Kidney (tissue), 14 donors: ENCODE data around the gene FHAD1. TPM values are rescaled to one million over a fixed set of nuclear protein-coding genes. Genes with fewer than 3 reads are reported as not detected.

ENCODE experiments used
- DNase-seq, 5 donors: peaks; one replicate each; pipeline ENCODE4 v3.0.0-alpha.2; 2013 to 2020
- FAIRE-seq: peaks from 2 replicates; lab custom pipeline; 2012; peaks lifted over from hg19 to GRCh38; lab: Jason Lieb, UNC
- H3K27ac ChIP-seq, 2 donors: one replicate each; pipeline ENCODE4 v1.7.0; 2013; ENCODE audit warnings: low read depth in 2 of 2, low read length in 2 of 2, inconsistent platforms in 1 of 2
- H3K27me3 ChIP-seq: one replicate; pipeline ENCODE4 v1.7.1; 2013; ENCODE audit warnings: low read length, inconsistent platforms; ENCODE audit not compliant: control insufficient read depth, insufficient read depth
- H3K36me3 ChIP-seq, 3 donors: one replicate each; pipeline versions ENCODE4 v1.7.0 to v1.7.1; 2013; ENCODE audit warnings: low read length in 3 of 3, control low read depth in 1 of 3, inconsistent platforms in 1 of 3; ENCODE audit not compliant: insufficient read depth in 3 of 3, control insufficient read depth in 2 of 3
- H3K4me1 ChIP-seq, 3 donors: one replicate each; pipeline versions ENCODE4 v1.7.0 to v1.7.1; 2013; ENCODE audit warnings: low read length in 3 of 3, inconsistent platforms in 1 of 3, low read depth in 1 of 3; ENCODE audit not compliant: control insufficient read depth in 2 of 3, insufficient read depth in 2 of 3
- H3K4me3 ChIP-seq, 3 donors: one replicate each; pipeline versions ENCODE4 v1.7.0 to v1.8.1; 2013; ENCODE audit warnings: low read length in 3 of 3, control low read depth in 1 of 3, inconsistent platforms in 1 of 3
- H3K9ac ChIP-seq, 3 donors: one replicate each; pipeline versions ENCODE4 v1.7.0 to v1.7.1; 2013; ENCODE audit warnings: low read length in 3 of 3, control low read depth in 1 of 3, inconsistent platforms in 1 of 3
- H3K9me3 ChIP-seq, 3 donors: one replicate each; pipeline versions ENCODE4 v1.7.0 to v1.7.1; 2013; ENCODE audit warnings: low read length in 3 of 3, control low read depth in 1 of 3, inconsistent platforms in 1 of 3; ENCODE audit not compliant: control insufficient read depth in 2 of 3, insufficient read depth in 1 of 3
- CTCF ChIP-seq: IDR thresholded peaks from 3 replicates; pipeline ENCODE4 v1.5.1; 2012; ENCODE audit warnings: mild to moderate bottlenecking, moderate library complexity, borderline replicate concordance; ENCODE audit not compliant: insufficient read depth; ENCODE audit errors: extremely low read depth
- intact Hi-C: fragments of 100-400 bp; cut with DNase I; formaldehyde crosslinking; loops from one replicate; pipeline ENCODE4 v1.11.1; 2022
- polyA plus RNA-seq: library from polyadenylated mRNA; stranded (reverse); fragments of 350-450 nt; fragmentation: Illumina TruSeq; extraction: RNeasy Lipid Tissue Mini Kit (QIAGEN cat#74804); gene quantifications from one replicate; pipeline ENCODE4 v1.2.3, GENCODE V29; 2014; ENCODE audit warnings: low read depth, low replicate concordance; ENCODE audit not compliant: insufficient read depth
- total RNA-seq: library from RNA; stranded (reverse); fragmentation: NEBNext Ultra II Directional; extraction: Animal tissue kit (Norgen Biotek cat#: 25700); gene quantifications from one replicate; pipeline ENCODE4 v1.2.1, GENCODE V29; 2021
- donor health status: control.
- donor health status: control.
- donor health status: control.
- donor health status: control.
- donor health status: control.
- donor health status: DM: yes; HTN: yes; CAD: no.
- donor health status: Normal renal cell carcinoma (clear cell type).

The FHAD1 gene
- total and polyA plus RNA-seq, 2 donors from 2014 or later: 0.84 to 4.2 TPM

- no peaks in the 10 kb centered on the region for H3K27me3 ChIP-seq
- intact Hi-C loops: loop anchor here (5.0 to 10.0 kb wide), 2 partner anchors 107 to 305 kb away; no protein-coding TSS in a partner anchor
- no peak overlapping the region for H3K4me3 ChIP-seq
- H3K9ac ChIP-seq: no peak overlapping the region
- no peaks in the 10 kb centered on the region for H3K9me3 ChIP-seq
- no peaks in the 10 kb centered on the region for H3K4me1 ChIP-seq
- no peak for TF ChIP-seq CTCF
- H3K36me3 ChIP-seq: peaks cover 0 to 4% (median 0%) of the 10 kb centered on the region in 3 donors
- FAIRE-seq (no peak), DNase-seq (no peak)
- no peak overlapping the region for H3K27ac ChIP-seq
Measured at GRCh38 chr1:15429701-15430149, 182.7 kb downstream of the FHAD1 start.

GRCh38 chr1:15430787-15431570, 184.0 kb downstream of the FHAD1 start:
- Histone ChIP-seq H3K4me1 (no peaks in the 10 kb centered on the region), H3K27me3 (no peaks in the 10 kb centered on the region), H3K27ac (no peak overlapping the region), H3K9ac (no peak overlapping the region), H3K9me3 (no peaks in the 10 kb centered on the region), H3K4me3 (no peak overlapping the region), H3K36me3 (peaks cover 0 to 4% (median 0%) of the 10 kb centered on the region in 3 donors)
- intact Hi-C loops: loop anchor here (5.0 kb wide), 1 partner anchor 109 kb away; no protein-coding TSS in a partner anchor
- TF ChIP-seq CTCF: peak; percentile 96
- FAIRE-seq (no peak), DNase-seq (peak in 4 of 5 donors; percentile 62 to 83 (median 73))

- no peaks in the 10 kb centered on the region for H3K9me3 ChIP-seq
- no peak overlapping the region for H3K27ac ChIP-seq
- H3K4me3 ChIP-seq: no peak overlapping the region
- no peak overlapping the region for H3K9ac ChIP-seq
- no peak for TF ChIP-seq CTCF
- intact Hi-C loops: loop anchor here (5.0 kb wide), 1 partner anchor 109 kb away; no protein-coding TSS in a partner anchor
- FAIRE-seq (no peak), DNase-seq (no peak)
- peaks cover 0 to under 1% (median 0%) of the 10 kb centered on the region in 3 donors for H3K36me3 ChIP-seq
- no peaks in the 10 kb centered on the region for H3K27me3 ChIP-seq
- H3K4me1 ChIP-seq: no peaks in the 10 kb centered on the region
Measured at GRCh38 chr1:15431571-15431948, 184.5 kb downstream of the FHAD1 start.
